HepG2 (cell line): ENCODE measurements around the gene VEGFA. TPM values are rescaled to one million over a fixed set of nuclear protein-coding genes. Genes with fewer than 3 reads are reported as not detected.
A peak's percentile ranks its signal among the peaks of the same experiment; 100 is the strongest.

Experiments used
- CENPT ChIP-seq: sonication (generic); formaldehyde crosslinking; IDR thresholded peaks from 2 replicates; pipeline ENCODE4 v1.8.0; 2022; ENCODE audit warnings: low read depth, mild to moderate bottlenecking, moderate library complexity, missing genetic modification reagents
- FIP1L1 ChIP-seq: fragments of 200-400 bp; formaldehyde crosslinking; IDR thresholded peaks from 2 replicates; pipeline ENCODE4 v1.6.1; 2018; ENCODE audit warnings: low read depth, mild to moderate bottlenecking, low read length, moderate library complexity, borderline replicate concordance; ENCODE audit not compliant: insufficient read depth
- PHF21A ChIP-seq: sonication (generic); formaldehyde crosslinking; IDR thresholded peaks from 2 replicates; pipeline ENCODE4 v1.5.0; 2020; ENCODE audit warnings: mild to moderate bottlenecking, missing genetic modification reagents
- PITX1 ChIP-seq: sonication (generic); formaldehyde crosslinking; IDR thresholded peaks from 2 replicates; pipeline ENCODE4 v1.5.1; 2020; ENCODE audit warnings: mild to moderate bottlenecking, missing genetic modification reagents
- POGZ ChIP-seq: sonication (generic); formaldehyde crosslinking; IDR thresholded peaks from 2 replicates; pipeline ENCODE4 v1.4.0; 2020; ENCODE audit warnings: mild to moderate bottlenecking, missing genetic modification reagents
- SNAI1 ChIP-seq: sonication (generic); formaldehyde crosslinking; IDR thresholded peaks from 2 replicates; pipeline ENCODE4 v1.5.0; 2020; ENCODE audit warnings: mild to moderate bottlenecking, missing genetic modification reagents, borderline replicate concordance
- SNAPC4 ChIP-seq: sonication (generic); formaldehyde crosslinking; IDR thresholded peaks from 2 replicates; pipeline ENCODE4 v1.4.0; 2020; ENCODE audit warnings: mild to moderate bottlenecking, missing genetic modification reagents
- YEATS4 ChIP-seq: sonication (generic); formaldehyde crosslinking; IDR thresholded peaks from 2 replicates; pipeline ENCODE4 v1.4.0; 2020; ENCODE audit warnings: missing genetic modification reagents, borderline replicate concordance
- ZBTB14 ChIP-seq: sonication (generic); formaldehyde crosslinking; IDR thresholded peaks from 2 replicates; pipeline ENCODE4 v1.4.0; 2020; ENCODE audit warnings: missing genetic modification reagents
- ZNF253 ChIP-seq: sonication (generic); formaldehyde crosslinking; IDR thresholded peaks from 2 replicates; pipeline ENCODE4 v1.8.0; 2022; ENCODE audit warnings: mild to moderate bottlenecking, missing genetic modification reagents, borderline replicate concordance
- ZNF354B ChIP-seq: sonication (generic); formaldehyde crosslinking; IDR thresholded peaks from 2 replicates; pipeline ENCODE4 v1.8.0; 2022; ENCODE audit warnings: mild to moderate bottlenecking, missing genetic modification reagents
- ZNF446 ChIP-seq: sonication (generic); formaldehyde crosslinking; IDR thresholded peaks from 2 replicates; pipeline ENCODE4 v1.5.0; 2020; ENCODE audit warnings: mild to moderate bottlenecking, missing genetic modification reagents
- ZNF501 ChIP-seq: sonication (generic); formaldehyde crosslinking; IDR thresholded peaks from 2 replicates; pipeline ENCODE4 v1.5.1; 2020; ENCODE audit warnings: mild to moderate bottlenecking, moderate library complexity, missing genetic modification reagents
- ZNF572 ChIP-seq: sonication (generic); formaldehyde crosslinking; IDR thresholded peaks from 2 replicates; pipeline ENCODE4 v1.5.1; 2020; ENCODE audit warnings: mild to moderate bottlenecking, missing genetic modification reagents
- ZNF737 ChIP-seq: sonication (generic); formaldehyde crosslinking; IDR thresholded peaks from 2 replicates; pipeline ENCODE4 v1.5.0; 2020; ENCODE audit warnings: missing genetic modification reagents, mild to moderate bottlenecking, borderline replicate concordance
- ZNF75D ChIP-seq: sonication (generic); formaldehyde crosslinking; IDR thresholded peaks from 2 replicates; pipeline ENCODE4 v1.8.1; 2023; ENCODE audit warnings: missing genetic modification reagents, mild to moderate bottlenecking, borderline replicate concordance
- ZZZ3 ChIP-seq: sonication (generic); formaldehyde crosslinking; IDR thresholded peaks from 2 replicates; pipeline ENCODE4 v1.4.0; 2020; ENCODE audit warnings: missing genetic modification reagents, mild to moderate bottlenecking, borderline replicate concordance
- polyA plus RNA-seq, 8 experiments: library from polyadenylated mRNA; depleted of rRNA in 3 of 8; stranded (reverse) in 7 of 8; unstranded in 1 of 8; fragments of >200 nt; fragmentation: Illumina TruSeq in 4 of 8; extraction: Trizol in 4 of 8; gene quantifications; 2 replicates each; pipeline versions ENCODE4 v1.2.1 to v1.2.3, GENCODE V29; 2011 to 2016; ENCODE audit warnings: low read depth in 4 of 8, missing spikeins in 1 of 8, mixed read lengths in 1 of 8; ENCODE audit not compliant: insufficient read depth in 1 of 8
- total RNA-seq, 5 experiments: library from RNA; depleted of rRNA; stranded (reverse); fragments of >200 nt; fragmentation: Illumina TruSeq; extraction: Trizol; gene quantifications; 2 replicates each; pipeline ENCODE4 v1.2.3, GENCODE V29; 2016; ENCODE audit warnings: low read depth in 1 of 5
- TF ChIP-seq, protein P1 (sequence below): sonication (generic); formaldehyde crosslinking; IDR thresholded peaks from 2 replicates; pipeline ENCODE4 v1.8.1; 2023; ENCODE audit warnings: missing genetic modification reagents, mild to moderate bottlenecking, borderline replicate concordance
- TF ChIP-seq, protein P2 (sequence below): sonication (generic); formaldehyde crosslinking; IDR thresholded peaks from 2 replicates; pipeline ENCODE4 v1.5.0; 2020; ENCODE audit warnings: missing genetic modification reagents

Gene VEGFA
- total and polyA plus RNA-seq, 2 of the 13 experiments (the other 11 are each of a cell fraction or from before 2014, with no cell fraction given): 68.1 to 629 TPM

GRCh38 chr6:43771858-43772680 lies 2.1 kb downstream of the VEGFA start (continued):
- TF ChIP-seq, protein P1, sequence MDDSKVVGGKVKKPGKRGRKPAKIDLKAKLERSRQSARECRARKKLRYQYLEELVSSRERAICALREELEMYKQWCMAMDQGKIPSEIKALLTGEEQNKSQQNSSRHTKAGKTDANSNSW: 0 out of 2 replicates have a peak, but pooled peaks have one; percentile 49
- TF ChIP-seq ZZZ3 (CRISPR knock-in tag): no peak
- 0 out of 2 replicates have a peak, but pooled peaks have one; percentile 33 for TF ChIP-seq ZNF737
- 0 out of 2 replicates have a peak, but pooled peaks have one; percentile 9 for TF ChIP-seq POGZ (CRISPR knock-in tag)
- TF ChIP-seq ZBTB14 (CRISPR knock-in tag): peak; percentile 78
- no peak for TF ChIP-seq ZNF354B (CRISPR knock-in tag)
- TF ChIP-seq ZNF75D (CRISPR knock-in tag): peak; percentile 61; the same call in 1 of the 2 replicates
- no peak for TF ChIP-seq FIP1L1
- TF ChIP-seq SNAI1 (CRISPR knock-in tag): peak; percentile 39; the same call in 1 of the 2 replicates
- TF ChIP-seq SNAPC4 (CRISPR knock-in tag): peak; percentile 71; the same call in 1 of the 2 replicates
- TF ChIP-seq ZNF572 (CRISPR knock-in tag): 0 out of 2 replicates have a peak, but pooled peaks have one; percentile 48
- TF ChIP-seq CENPT (CRISPR knock-in tag): no peak
- no peak for TF ChIP-seq PITX1
- peak; percentile 3; the same call in 1 of the 2 replicates for TF ChIP-seq ZNF253 (CRISPR knock-in tag)
- TF ChIP-seq ZNF501: peak; percentile 48; the same call in 1 of the 2 replicates
- TF ChIP-seq ZNF446 (CRISPR knock-in tag): peak; percentile 1; the same call in 1 of the 2 replicates
- peak; percentile 98 for TF ChIP-seq YEATS4 (CRISPR knock-in tag)
- TF ChIP-seq, protein P2, sequence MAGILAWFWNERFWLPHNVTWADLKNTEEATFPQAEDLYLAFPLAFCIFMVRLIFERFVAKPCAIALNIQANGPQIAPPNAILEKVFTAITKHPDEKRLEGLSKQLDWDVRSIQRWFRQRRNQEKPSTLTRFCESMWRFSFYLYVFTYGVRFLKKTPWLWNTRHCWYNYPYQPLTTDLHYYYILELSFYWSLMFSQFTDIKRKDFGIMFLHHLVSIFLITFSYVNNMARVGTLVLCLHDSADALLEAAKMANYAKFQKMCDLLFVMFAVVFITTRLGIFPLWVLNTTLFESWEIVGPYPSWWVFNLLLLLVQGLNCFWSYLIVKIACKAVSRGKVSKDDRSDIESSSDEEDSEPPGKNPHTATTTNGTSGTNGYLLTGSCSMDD (CRISPR knock-in tag): no peak
- peak; percentile 35; the same call in 1 of the 2 replicates for TF ChIP-seq PHF21A (CRISPR knock-in tag)
